GM19193 (cell line): ENCODE measurements around the gene SYTL4.

Experiments used
- POLR2A ChIP-seq: IDR thresholded peaks from 4 replicates; pipeline ENCODE4 v1.6.1; 2011; ENCODE audit not compliant: insufficient read depth, insufficient read length; ENCODE audit errors: extremely low read depth

The SYTL4 gene

DNA sequence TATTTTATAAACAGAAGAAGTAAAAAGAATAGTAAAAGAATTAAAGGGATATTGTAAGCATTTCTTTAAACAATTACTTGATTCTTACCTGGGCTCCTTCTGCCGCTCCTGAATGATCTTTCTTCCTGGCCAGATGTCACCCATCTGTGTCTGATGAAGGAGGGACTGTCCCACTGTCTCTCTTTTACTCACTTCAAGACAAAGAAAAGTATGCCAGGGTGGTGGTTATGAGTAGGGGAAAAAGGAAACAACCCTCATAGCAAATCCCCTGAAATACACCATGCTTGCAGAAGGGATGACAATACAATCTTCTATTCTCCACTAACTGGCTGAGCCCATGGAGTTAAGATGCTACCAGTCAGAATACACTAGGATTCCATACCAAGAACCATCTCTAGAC, 31.1 kb downstream of the SYTL4 start:
- TF ChIP-seq POLR2A: no peak

GRCh38 chrX:100698551-100698950, 33.4 kb downstream of the SYTL4 start:
- TF ChIP-seq POLR2A: no peak

- no peak for TF ChIP-seq POLR2A
These were observed 35.1 kb downstream of the SYTL4 start for GRCh38 chrX:100696699-100697351.

DNA sequence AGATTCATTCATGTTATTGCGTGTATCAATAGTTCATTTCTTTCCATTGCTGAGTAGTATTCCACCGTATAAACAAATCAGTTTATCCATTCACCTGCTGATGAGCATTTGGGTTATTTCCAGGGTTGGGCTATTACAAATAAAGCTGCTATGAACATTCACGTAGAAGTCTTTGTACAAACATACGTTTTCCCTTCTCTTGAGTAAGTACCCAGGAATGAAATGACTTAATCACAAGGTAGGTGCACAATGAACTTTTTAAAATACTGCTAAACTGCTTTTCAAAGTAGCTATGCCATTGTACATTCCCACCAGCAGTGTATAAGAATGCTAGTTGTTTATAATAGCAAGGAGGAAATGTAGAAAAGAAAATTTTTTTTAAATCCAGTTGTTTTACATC, 35.9 kb downstream of the SYTL4 start:
- no peak for TF ChIP-seq POLR2A

- TF ChIP-seq POLR2A: no peak
These were observed 36.6 kb downstream of the SYTL4 start for GRCh38 chrX:100695302-100695701.

DNA sequence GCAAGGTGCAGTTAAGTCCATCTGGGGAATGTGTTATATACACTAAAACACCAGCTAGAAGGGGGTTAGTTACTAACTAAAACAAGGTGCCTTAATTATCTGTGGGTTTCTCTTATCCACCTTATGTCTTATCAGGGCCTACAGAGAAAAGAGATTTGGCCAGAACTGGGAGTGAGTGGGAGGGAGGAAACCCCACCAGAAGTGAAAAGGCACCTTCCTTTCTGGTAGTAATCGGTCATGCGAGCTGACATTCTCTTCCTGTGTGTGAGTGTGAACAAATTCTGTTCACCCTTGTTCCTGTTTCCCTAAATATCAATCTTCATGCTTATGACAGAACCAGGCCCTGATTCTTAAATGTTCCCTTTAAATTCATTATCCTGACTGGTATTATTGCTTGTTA, 44.4 kb downstream of the SYTL4 start:
- no peak for TF ChIP-seq POLR2A

DNA sequence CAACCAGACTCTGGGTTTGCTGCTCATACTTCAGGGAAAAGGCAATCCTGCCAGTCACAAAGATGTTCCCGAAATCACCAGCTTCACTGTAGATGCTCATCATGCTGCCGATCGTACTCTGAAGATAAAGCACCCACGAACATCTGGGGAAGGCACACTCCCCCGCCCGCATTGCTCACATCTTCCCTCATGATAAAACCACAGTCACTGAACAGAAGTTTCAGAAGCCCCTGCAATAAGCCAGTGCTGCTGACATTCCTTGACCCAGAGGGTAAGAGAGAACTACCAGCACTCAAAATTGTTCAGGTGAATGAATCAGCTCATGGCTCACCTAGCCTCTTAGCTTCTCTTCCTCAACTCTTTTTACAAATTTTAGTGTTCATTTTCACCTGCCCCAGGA, 44.8 kb downstream of the SYTL4 start:
- TF ChIP-seq POLR2A: no peak

GRCh38 chrX:100685997-100686305, 46.0 kb downstream of the SYTL4 start:
- TF ChIP-seq POLR2A: no peak

DNA sequence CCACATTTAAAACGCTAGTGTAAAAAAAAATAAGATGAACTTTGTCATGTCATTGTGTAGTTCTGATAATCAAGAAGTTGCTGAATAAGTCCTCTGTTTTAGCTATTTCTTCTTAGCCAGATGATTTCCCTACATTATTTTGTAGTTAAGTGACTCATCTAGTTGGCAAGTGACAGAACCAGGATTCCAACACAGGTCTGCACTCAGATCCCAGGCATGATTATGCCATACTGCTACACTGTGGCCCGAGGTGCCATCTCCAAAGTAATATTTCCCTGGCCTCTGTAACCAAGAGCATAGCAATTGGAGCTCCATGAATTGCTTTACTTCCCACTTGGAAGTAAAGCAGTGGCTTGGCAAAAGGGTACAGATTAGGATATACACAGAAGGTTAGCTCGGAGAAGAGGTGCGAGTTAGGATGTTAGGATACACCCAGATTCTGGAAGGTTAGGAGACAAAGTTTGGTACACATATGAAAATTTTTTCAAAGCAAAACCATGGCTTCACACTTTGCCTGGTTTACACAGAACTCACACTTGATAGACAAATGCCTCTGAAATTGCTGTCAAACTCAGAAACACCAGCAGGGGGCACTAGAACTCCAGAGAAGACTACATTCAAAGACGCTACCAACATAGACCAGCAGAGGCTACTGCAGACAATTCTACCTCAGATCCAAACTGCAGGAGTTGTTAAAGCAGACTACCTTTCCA, 46.5 kb downstream of the SYTL4 start:
- TF ChIP-seq POLR2A: no peak

GRCh38 chrX:100682939-100683338, 49.0 kb downstream of the SYTL4 start:
- no peak for TF ChIP-seq POLR2A

GRCh38 chrX:100681599-100681998, 50.3 kb downstream of the SYTL4 start:
- no peak for TF ChIP-seq POLR2A

- no peak for TF ChIP-seq POLR2A
These were observed 51.2 kb downstream of the SYTL4 start for GRCh38 chrX:100680756-100681155.

DNA sequence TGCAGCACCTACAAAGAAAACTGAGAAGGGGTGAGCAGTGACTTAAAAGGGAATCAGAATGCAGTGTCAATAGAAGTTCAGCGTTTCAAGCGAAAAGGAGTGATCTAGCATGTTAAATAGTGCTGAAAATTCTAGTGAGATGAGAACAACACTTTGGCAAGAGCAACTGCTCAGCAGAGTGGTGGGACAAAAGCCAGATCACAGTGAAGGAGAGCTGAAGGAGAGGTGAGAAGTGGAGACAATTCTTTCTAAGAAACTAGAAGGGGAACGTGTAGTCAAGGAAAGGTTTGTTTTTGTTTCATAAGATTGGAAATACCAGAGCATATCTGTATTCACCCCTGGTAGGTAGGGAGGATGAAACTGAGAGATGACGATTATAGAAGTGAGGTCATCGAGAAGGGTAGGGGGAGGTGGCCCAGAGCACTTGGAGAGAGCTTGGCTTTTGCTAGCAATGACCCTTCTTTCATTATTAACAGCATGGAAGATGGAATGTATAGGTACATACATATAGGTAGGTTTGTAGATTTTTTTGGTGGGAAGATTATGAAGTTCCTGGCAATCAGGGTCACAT, 54.2 kb downstream of the SYTL4 start:
- TF ChIP-seq POLR2A: no peak

DNA sequence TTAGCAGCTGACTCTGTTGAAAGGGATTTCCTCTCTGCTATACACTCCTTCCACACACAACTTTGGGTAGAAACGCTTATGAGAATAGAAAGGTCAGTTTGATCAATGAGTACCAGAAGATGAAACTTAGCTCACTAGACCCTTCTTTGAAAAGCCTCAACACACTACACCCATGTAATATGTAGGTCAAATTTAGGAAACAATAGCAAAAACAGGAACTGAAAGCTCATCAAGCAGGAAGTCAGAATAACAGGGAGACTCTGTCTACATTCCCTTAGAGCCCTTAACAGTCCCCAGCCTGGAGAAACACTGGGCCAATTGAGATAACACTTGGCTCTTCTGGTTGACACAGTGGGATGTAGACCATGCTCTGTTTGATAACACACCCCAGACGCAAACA, 57.2 kb downstream of the SYTL4 start:
- TF ChIP-seq POLR2A: no peak

DNA sequence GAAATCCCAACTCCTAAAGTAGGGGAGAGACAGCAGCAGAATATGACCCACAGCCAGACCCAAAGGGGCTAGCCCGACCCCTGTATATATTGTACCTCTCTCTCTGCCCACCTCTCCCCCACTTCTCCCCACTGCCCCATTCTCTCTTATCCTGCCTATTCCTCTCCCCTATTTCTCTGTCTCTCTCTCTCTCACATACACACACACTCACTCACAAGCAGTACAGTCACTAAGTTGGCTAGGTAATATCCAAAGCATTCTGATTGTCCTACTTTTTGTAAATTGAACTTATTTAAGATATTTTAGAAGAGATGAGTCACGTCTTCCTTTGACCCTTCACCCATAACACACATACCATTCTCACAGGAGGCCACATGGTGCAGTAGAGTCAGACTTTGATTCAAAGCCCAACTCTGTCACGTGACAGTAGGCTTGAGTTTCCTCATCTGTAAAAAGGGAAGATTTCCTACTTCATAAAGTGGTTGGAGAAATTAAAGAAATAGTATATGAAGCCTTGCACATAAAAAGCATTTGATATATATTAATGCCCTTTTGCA, 58.4 kb downstream of the SYTL4 start:
- no peak for TF ChIP-seq POLR2A

DNA sequence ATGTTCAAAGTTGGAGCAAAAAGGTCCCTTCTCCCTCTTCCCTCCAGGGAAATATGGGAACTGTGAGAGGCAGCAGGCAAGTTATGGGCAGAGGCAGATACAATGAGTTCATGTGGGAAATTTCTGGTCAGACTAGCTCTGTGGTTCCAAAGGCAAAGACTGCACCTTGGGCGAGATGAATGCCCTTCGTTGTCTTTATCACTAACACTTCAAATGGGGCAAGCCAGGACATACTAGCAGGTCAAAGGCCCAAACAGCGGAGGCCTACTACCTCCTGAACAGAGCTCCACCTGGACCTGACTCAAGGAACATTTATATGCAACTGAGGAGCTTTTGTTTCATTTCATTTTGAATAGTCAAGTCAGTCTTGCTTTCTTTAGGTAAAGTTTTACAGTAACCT, 59.0 kb downstream of the SYTL4 start:
- TF ChIP-seq POLR2A: no peak
